Measurements from ENCODE around the gene PRELID2.

DNA sequence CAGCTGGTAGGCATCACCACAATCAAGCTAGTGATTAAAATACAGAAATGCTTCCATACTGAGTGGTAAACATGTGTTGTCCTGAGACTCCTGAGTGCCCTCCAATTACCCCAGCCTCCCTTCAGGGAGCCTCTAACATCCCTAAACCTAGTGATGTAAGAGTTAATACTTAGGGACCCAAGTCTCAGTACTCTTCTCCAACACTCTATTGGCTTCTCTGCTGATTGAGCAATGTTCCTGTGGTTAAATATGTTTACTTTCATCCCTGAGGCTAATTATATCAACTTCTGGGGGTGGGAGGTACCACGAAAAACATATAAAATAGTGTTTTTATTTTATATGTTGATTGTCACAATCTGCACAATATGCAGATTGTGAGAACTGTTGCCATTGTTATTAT, 32.7 kb upstream of the PRELID2 start:
- TF ChIP-seq EHMT2 (IDR thresholded peaks at IDR 0.05; ENCODE audit: low read depth) (no peak), EP300 (IDR thresholded peaks at IDR 0.05) (no peak), POLR2A (IDR thresholded peaks at IDR 0.05; ENCODE audit: low read length) (no peak), ZSCAN20 (CRISPR knock-in tag; IDR thresholded peaks at IDR 0.05) (no peak), CEBPB (IDR thresholded peaks at IDR 0.05) (no peak), MAZ (IDR thresholded peaks at IDR 0.05; ENCODE audit: borderline replicate concordance, low read depth, low read length) (no peak)
- TF ChIP-seq, protein P1, sequence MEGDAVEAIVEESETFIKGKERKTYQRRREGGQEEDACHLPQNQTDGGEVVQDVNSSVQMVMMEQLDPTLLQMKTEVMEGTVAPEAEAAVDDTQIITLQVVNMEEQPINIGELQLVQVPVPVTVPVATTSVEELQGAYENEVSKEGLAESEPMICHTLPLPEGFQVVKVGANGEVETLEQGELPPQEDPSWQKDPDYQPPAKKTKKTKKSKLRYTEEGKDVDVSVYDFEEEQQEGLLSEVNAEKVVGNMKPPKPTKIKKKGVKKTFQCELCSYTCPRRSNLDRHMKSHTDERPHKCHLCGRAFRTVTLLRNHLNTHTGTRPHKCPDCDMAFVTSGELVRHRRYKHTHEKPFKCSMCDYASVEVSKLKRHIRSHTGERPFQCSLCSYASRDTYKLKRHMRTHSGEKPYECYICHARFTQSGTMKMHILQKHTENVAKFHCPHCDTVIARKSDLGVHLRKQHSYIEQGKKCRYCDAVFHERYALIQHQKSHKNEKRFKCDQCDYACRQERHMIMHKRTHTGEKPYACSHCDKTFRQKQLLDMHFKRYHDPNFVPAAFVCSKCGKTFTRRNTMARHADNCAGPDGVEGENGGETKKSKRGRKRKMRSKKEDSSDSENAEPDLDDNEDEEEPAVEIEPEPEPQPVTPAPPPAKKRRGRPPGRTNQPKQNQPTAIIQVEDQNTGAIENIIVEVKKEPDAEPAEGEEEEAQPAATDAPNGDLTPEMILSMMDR (IDR thresholded peaks at IDR 0.05) = no peak

Measured in A549 (cell line).